Measurements from ENCODE around the gene ENKUR. TPM values are rescaled to one million over a fixed set of nuclear protein-coding genes. Genes with fewer than 3 reads are reported as not detected.
"Not testable (repeated sequence)": the region's sequence is repeated elsewhere in the genome, so short reads cannot be mapped to it uniquely, and the experiment has no call there.

Gene ENKUR
- total RNA-seq, 2 experiments from 2014 or later, result not detected

GRCh38 chr10:24971374-24971773, 44.6 kb downstream of the ENKUR start:
- Mint-ChIP-seq H3K9me3 (no peaks in the 10 kb centered on the region), H3K4me3 (no peak overlapping the region), H3K27ac (no peak overlapping the region), H3K27me3 (no peaks in the 10 kb centered on the region), H3K36me3 (ENCODE audit: low read depth) (no peaks in the 10 kb centered on the region), H3K4me1 (ENCODE audit: low read depth) (no peaks in the 10 kb centered on the region)
- ChIA-PET CTCF (no interaction called here), POLR2A (no interaction called here)
- no peak for DNase-seq
- intact Hi-C loops (cut with DNase I, micrococcal nuclease), result no loop called here
- ATAC-seq (ENCODE audit: poor library complexity), result no peak
- H3K4me3 ChIP-seq (ENCODE audit: low read length), result no peak overlapping the region
- H3K4me1 ChIP-seq (ENCODE audit: insufficient read depth, low read length), result peaks cover 3% of the 10 kb centered on the region
- no peaks in the 10 kb centered on the region for H3K27me3 ChIP-seq (ENCODE audit: control insufficient read depth in 1 of 2, insufficient read depth in 2 of 2, low read length in 2 of 2)
- no peaks in the 10 kb centered on the region for H3K36me3 ChIP-seq (ENCODE audit: insufficient read depth, low read length)
- no peaks in the 10 kb centered on the region for H3K9me3 ChIP-seq (ENCODE audit: control insufficient read depth in 1 of 2, insufficient read depth in 1 of 2, low read length in 2 of 2)
- H3K27ac ChIP-seq (ENCODE audit: low read depth in 1 of 2, low read length in 2 of 2), result no peak overlapping the region
- TF ChIP-seq CTCF (IDR thresholded peaks at IDR 0.05), result no peak

GRCh38 chr10:24969841-24970281, 46.1 kb downstream of the ENKUR start:
- intact Hi-C loops (cut with DNase I, micrococcal nuclease), result loop anchor here in 1 of 2 experiments (5.0 kb wide), 1 partner anchor 183 kb away; no protein-coding TSS in a partner anchor
- H3K36me3 ChIP-seq (ENCODE audit: insufficient read depth, low read length), result no peaks in the 10 kb centered on the region

GRCh38 chr10:24968951-24969350, 47.0 kb downstream of the ENKUR start:
- H3K4me1 Mint-ChIP-seq (ENCODE audit: low read depth); H3K27me3 Mint-ChIP-seq; H3K9me3 Mint-ChIP-seq; H3K27me3 ChIP-seq (ENCODE audit: control insufficient read depth in 1 of 2, insufficient read depth in 2 of 2, low read length in 2 of 2); H3K4me3 Mint-ChIP-seq; H3K9me3 ChIP-seq (ENCODE audit: control insufficient read depth in 1 of 2, insufficient read depth in 1 of 2, low read length in 2 of 2); H3K27ac Mint-ChIP-seq; POLR2A ChIA-PET; H3K4me1 ChIP-seq (ENCODE audit: insufficient read depth, low read length); CTCF ChIA-PET; H3K27ac ChIP-seq (ENCODE audit: low read depth in 1 of 2, low read length in 2 of 2); H3K36me3 ChIP-seq (ENCODE audit: insufficient read depth, low read length); DNase-seq; ATAC-seq (ENCODE audit: poor library complexity); H3K36me3 Mint-ChIP-seq (ENCODE audit: low read depth); H3K4me3 ChIP-seq (ENCODE audit: low read length): not testable (repeated sequence)
- intact Hi-C loops (cut with DNase I, micrococcal nuclease), result loop anchor here in 1 of 2 experiments (5.0 kb wide), 1 partner anchor 182 kb away; no protein-coding TSS in a partner anchor

More at GRCh38 chr10:24969841-24970281, 46.1 kb downstream of the ENKUR start:
- Histone ChIP-seq H3K4me3 (ENCODE audit: low read length) (no peak overlapping the region), H3K4me1 (ENCODE audit: insufficient read depth, low read length) (peaks cover 3% of the 10 kb centered on the region), H3K27ac (ENCODE audit: low read depth in 1 of 2, low read length in 2 of 2) (no peak overlapping the region), H3K9me3 (ENCODE audit: control insufficient read depth in 1 of 2, insufficient read depth in 1 of 2, low read length in 2 of 2) (no peaks in the 10 kb centered on the region), H3K27me3 (ENCODE audit: control insufficient read depth in 1 of 2, insufficient read depth in 2 of 2, low read length in 2 of 2) (no peaks in the 10 kb centered on the region)
- Mint-ChIP-seq H3K36me3 (ENCODE audit: low read depth) (no peaks in the 10 kb centered on the region), H3K4me3 (no peak overlapping the region), H3K4me1 (ENCODE audit: low read depth) (no peaks in the 10 kb centered on the region), H3K27ac (no peak overlapping the region), H3K9me3 (no peaks in the 10 kb centered on the region), H3K27me3 (no peaks in the 10 kb centered on the region)
- DNase-seq (no peak), ATAC-seq (ENCODE audit: poor library complexity) (no peak)
- CTCF ChIA-PET, result no interaction called here
- TF ChIP-seq CTCF (IDR thresholded peaks at IDR 0.05), result no peak
- POLR2A ChIA-PET, result no interaction called here

GRCh38 chr10:24968349-24968748, 47.6 kb downstream of the ENKUR start:
- Histone ChIP-seq H3K36me3 (ENCODE audit: insufficient read depth, low read length) (no peaks in the 10 kb centered on the region), H3K9me3 (ENCODE audit: control insufficient read depth in 1 of 2, insufficient read depth in 1 of 2, low read length in 2 of 2) (no peaks in the 10 kb centered on the region), H3K27ac (ENCODE audit: low read depth in 1 of 2, low read length in 2 of 2) (no peak overlapping the region), H3K4me3 (ENCODE audit: low read length) (no peak overlapping the region), H3K27me3 (ENCODE audit: control insufficient read depth in 1 of 2, insufficient read depth in 2 of 2, low read length in 2 of 2) (no peaks in the 10 kb centered on the region), H3K4me1 (ENCODE audit: insufficient read depth, low read length) (peaks cover 3% of the 10 kb centered on the region)
- no peaks in the 10 kb centered on the region for H3K36me3 Mint-ChIP-seq (ENCODE audit: low read depth)
- no peak overlapping the region for H3K27ac Mint-ChIP-seq
- no peak for TF ChIP-seq CTCF (IDR thresholded peaks at IDR 0.05)
- no peaks in the 10 kb centered on the region for H3K9me3 Mint-ChIP-seq
- no peaks in the 10 kb centered on the region for H3K27me3 Mint-ChIP-seq
- H3K4me1 Mint-ChIP-seq (ENCODE audit: low read depth), result no peaks in the 10 kb centered on the region
- ATAC-seq (ENCODE audit: poor library complexity) (no peak), DNase-seq (no peak)
- intact Hi-C loops (cut with DNase I, micrococcal nuclease), result loop anchor here in 1 of 2 experiments (5.0 kb wide), 1 partner anchor 181 kb away; no protein-coding TSS in a partner anchor
- H3K4me3 Mint-ChIP-seq, result no peak overlapping the region
- ChIA-PET POLR2A (no interaction called here), CTCF (no interaction called here)

Measured in CD4-positive, alpha-beta T cell (primary cell).